NCI-H2029 (cell line): ENCODE data around the gene POTEH.
"Not testable (repeated sequence)": the region's sequence is repeated elsewhere in the genome, so short reads cannot be mapped to it uniquely, and the experiment has no call there.

Experiments
- DNase-seq: peaks from one replicate; lab custom pipeline; 2025; lab: John Stamatoyannopoulos, UW

POTEH gene

DNA sequence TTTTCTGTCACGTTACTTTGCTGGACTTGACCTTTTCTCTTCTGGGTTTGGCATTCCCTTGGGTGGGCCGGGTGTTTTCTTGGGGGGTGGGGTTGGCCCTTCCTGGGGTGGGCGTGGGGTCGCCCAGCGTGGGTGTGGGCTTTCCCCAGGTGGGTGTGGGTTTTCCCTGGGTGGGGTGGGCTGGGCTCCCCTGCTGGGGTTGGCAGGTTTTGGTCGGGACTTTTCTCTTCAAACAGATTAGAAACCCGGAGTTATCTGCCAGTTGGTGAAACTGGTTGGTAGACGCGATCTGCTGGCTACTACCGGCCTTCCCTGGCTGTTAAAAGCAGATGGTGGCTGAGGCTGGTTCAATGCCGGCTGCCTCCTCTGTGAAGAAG is at the start of gene POTEH:
TSS of gene POTEH (plus strand) at position 278 of the 377 bp plus-strand sequence. CDS start at position 330, 52 bp downstream.
- not testable (repeated sequence) for DNase-seq

- DNase-seq = not testable (repeated sequence)
Observed at GRCh38 chr22:15642288-15642861, 47.5 kb upstream of the POTEH start.

GRCh38 chr22:15651954-15652353 is 37.9 kb upstream of the POTEH start:
- DNase-seq = not testable (repeated sequence)

GRCh38 chr22:15652738-15653137 is 37.1 kb upstream of the POTEH start:
- DNase-seq = not testable (repeated sequence)

DNA sequence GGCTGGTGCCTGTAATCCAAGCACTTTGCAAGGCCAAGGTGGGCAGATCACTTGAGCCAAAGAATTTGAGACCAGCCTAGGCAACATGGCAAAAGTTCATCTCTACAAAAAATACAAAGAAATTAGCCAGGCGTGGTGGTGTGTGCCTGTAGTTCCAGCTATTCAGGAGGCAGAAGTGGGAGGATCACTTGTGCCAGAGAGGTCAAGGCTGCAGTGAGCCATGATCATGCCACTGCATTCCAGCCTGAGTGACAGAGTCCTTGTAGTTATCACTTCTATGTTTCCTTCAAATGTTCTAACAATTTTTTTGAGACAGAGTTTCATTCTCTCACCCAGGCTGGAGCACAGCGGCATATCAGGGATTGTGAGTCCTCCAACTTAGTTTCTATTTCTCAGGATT is 36.6 kb upstream of the POTEH start:
- DNase-seq = not testable (repeated sequence)

DNA sequence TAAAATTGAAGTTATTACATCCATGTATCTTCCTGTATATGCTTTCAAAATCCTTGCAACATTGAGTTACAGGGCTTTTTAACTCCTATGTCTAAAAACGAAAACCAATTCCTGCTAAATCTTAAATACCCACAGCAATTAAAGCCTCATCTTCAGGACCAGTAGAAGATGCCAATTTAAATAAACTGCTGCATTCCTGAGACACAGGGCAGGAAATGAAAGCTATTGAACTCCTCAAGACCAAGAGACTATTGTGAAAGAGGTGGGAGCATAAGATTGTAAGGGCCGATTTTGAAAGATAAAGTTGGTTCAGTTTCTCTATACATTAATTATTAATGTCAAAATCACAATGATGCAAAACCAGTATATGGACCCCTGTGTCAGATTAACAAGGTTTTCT is 28.7 kb upstream of the POTEH start:
- DNase-seq = not testable (repeated sequence)

GRCh38 chr22:15664682-15665081 is 25.1 kb upstream of the POTEH start:
- DNase-seq = not testable (repeated sequence)

DNA sequence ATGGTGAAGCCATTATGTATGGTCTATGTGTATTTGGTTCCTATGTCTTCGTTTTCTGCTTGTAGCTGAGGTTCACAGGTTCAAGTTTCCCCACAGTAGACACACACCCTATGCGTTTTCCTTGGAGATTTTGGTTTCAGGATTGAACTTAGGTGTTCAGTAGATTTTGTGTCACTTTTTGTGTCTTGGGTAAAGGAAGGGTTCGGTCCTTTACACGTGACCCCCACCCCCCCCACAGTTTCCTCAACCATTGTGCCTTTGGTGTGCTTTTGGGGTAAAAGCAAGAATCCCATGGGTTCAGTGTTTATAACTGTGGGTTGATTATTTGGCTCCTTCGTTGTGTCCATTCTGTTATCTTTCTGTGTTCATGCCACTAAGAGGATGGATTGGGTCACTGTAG is 24.3 kb upstream of the POTEH start:
- DNase-seq = not testable (repeated sequence)

DNA sequence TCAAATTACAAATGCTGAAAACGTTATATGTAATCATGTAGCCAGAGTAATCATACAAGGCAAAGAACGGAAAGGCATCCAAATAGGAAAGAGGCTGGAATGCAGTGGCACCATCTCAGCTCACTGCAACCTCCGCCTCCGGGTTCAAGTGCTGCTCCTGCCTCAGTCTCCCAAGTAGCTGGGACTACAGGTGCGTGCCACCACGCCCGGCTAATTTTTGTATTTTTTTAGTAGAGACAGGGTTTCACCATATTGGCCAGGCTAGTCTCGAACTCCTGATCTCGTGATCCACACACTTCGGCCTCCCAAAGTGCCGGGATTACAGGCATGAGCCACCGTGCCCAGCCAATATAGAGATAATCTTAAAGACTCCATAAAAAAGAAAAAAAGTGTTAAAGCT is 20.4 kb upstream of the POTEH start:
- not testable (repeated sequence) for DNase-seq

DNA sequence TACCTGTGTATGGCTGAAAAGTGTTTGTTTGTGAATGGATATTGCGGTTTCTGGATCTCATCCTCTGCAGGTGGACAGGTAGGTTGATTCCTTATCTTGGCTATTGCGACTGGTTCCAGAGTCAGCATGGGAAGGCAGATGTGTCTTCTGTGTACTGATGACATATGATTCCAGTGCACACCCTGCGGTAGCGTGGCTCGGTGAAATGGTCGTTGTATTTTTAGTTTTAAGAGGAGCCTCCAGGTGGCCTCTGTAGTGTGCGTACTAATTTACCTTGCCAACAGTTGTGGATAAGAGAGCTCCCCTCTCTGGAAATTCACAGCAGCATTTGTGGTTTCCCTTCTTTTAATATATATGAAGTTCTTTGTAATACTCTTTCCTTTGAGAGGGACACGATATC is 10.1 kb upstream of the POTEH start:
- not testable (repeated sequence) for DNase-seq

GRCh38 chr22:15684115-15684514 is 5.7 kb upstream of the POTEH start:
- not testable (repeated sequence) for DNase-seq

GRCh38 chr22:15684695-15685094 is 5.1 kb upstream of the POTEH start:
- not testable (repeated sequence) for DNase-seq

DNA sequence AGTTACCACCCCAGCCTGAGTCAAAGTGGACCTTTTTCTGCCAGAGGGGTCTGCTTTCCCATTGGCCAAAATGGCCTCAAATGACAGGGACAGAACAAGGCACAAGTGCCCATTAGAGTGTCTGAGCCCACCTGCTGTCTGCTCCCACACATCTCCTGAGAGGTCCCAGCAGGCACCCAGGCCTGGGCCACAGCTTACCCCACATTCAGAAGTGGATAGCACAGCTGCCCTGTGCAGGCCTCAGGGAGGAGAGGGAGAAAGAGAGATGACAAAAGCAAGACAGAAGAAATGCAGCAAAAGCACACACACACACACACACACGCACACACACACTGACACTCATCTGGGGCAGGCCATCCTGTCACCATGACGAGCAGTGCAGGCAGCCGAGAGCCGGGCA is 4.2 kb upstream of the POTEH start:
- DNase-seq = not testable (repeated sequence)

DNA sequence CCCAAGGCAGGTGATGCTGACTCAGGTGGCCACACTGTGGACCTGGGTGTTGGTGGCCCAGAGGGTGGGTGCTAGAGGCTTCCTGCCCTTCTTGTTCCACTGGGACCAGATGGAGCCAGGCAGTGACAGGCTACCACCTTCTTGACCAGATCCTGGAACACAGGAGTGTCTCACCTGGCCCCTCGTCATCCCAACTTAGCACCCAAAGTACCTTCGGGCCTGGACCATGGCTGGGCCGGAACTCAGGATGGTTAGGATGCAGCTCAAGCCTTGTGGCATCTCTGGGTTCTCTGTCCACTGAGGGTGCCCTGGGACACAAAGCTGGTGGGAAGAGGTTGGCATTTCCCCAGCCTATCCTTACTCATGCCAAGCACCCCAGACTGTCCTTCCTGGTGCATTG is 2.7 kb upstream of the POTEH start:
- not testable (repeated sequence) for DNase-seq

DNA sequence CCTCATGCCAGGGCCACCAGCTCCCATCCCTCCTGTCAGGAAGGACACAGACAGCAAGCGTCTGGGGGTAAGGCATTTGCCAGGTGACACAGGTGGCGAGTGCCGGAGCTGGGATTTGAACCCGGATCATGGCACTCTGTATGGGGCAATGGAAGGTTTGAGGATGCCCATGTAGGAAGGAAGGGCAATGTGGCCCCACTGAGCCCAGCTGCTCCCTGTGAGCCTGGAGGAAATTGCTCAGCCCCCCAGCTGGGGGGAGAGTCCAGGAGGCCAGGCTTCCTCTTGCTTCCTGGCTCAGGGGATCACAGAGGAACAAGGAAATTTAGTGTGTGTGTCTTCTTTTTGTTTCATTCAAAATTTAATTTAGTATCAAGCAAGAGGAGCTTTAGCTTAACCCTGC is 2.1 kb upstream of the POTEH start:
- not testable (repeated sequence) for DNase-seq

DNA sequence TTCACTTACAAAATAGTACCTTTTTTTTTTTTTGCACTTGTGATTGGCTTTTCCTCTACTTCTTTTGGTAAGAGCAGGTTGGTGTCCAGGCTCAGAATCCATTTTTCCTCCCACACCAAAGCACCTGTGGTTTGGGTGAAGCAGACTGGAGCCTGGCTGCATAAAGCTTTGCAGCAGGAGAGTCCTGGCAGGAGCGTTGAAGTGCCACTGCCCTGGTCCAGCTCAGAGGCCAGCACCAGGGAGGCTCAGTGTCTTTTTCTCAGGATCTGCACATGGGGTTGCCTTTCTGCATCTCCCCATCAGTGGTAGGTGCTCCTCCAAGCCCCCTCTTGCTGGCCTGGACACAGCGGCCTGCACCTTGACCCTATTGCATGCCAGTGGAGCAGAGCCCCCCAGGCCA is 1.7 kb upstream of the POTEH start:
- not testable (repeated sequence) for DNase-seq

DNA sequence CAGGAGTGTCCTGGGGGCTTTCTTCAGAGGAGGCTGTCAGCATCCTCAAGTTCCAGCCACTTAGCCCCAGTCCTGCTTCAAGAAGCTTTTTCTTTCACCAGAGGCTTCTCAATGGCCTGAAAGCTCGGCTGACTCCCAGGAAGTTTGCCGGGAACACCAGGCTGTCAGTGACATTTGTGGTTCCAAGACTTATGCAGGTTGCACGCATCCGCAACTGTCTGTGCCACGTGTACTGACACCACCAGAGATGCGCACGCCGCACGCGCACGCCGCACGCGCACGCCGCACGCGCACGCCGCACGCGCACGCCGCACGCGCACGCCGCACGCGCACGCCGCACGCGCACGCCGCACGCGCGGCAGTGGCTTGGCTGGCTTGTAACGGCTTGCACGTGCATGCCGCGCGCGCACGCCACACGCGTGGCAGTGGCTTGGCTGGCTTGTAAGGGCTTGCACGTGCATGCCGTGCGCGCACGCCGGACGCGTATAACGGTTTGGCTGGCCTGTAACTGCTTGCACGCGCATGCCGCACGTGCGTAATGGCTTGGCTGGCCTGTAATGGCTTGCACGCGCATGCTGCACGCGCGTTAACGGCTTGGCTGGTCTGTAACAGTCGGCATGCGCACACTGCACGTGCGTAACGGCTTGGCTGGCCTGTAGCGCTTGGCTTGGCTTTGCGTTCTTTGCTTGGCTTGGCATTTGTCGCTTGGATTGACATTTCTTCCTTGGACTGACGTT is 646 bp upstream of the POTEH start:
- not testable (repeated sequence) for DNase-seq

GRCh38 chr22:15713600-15713999 is 23.8 kb downstream of the POTEH start:
- DNase-seq = not testable (repeated sequence)

DNA sequence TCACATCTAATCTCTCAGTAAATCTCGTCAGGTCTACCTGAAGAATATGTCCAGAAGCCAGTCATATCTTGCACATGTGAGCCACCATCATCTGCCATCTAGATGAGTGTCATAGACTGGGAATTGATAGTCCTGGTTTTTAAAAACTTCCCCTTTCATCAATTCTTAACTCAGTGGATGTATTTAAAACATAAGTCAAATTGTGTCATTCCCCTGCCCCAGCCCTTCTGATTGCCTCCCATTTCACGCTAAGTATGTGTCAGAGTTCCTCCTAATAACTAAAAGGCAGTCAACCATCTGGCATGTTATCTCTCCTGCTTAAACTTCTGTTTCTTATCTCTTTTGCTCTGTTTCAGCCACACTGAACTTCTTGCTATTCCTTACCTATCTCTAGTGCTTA is 24.3 kb downstream of the POTEH start:
- DNase-seq = not testable (repeated sequence)

DNA sequence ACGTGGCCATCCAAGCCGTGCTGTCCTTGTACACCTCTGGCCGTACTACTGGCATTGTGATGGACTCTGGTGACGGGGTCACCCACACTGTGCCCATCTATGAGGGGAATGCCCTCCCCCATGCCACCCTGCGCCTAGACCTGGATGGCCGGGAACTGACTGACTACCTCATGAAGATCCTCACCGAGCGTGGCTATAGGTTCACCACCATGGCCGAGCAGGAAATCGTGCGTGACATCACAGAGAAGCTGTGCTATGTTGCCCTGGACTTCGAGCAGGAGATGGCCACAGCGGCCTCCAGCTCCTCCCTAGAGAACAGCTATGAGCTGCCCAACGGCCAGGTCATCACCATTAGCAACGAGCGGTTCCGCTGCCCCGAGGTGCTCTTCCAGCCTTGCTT is 32.1 kb downstream of the POTEH start:
- DNase-seq = not testable (repeated sequence)

GRCh38 chr22:15729209-15729917 is 39.5 kb downstream of the POTEH start:
- not testable (repeated sequence) for DNase-seq

DNA sequence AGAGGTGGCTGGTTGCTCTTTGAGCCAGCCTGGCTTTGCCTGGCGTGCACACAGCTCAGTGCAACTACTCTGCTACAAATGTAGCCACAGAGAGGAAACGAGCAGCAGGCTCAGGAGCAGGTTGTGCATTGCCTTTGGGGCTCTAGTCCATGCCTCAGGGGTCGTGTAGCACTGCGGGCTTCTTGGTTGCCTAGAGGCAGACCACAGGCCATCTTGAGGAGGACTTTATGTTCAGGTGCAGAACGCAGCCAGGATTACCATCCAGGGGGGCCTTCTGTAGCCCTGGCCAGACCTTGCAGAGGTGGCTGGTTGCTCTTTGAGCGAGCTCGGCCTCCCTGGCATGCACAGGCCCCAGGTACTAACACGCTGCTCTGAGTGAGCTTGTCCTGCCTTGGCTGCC is 41.2 kb downstream of the POTEH start:
- not testable (repeated sequence) for DNase-seq

DNA sequence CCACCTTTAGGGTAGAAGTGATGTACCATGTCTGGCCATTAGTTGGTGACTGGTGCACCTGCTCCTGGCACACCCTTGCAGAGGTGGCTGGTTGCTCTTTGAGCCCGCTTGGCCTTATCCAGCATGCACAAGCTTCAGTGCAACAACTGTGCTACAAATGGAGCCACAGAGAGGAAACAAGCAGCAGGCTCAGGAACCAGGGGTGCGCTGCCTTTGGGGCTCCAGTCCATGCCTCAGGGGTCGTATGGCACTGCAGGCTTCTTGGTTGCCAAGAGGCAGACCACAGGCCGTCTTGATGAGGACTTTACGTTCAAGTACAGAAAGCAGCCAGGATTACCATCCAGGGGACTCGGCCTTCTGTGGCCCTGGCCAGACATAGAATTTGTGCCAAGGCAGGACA is 44.6 kb downstream of the POTEH start:
- DNase-seq = not testable (repeated sequence)
